Spleen (tissue), 11 donors: ENCODE results near the gene TICRR. TPM values are rescaled to one million over a fixed set of nuclear protein-coding genes. Genes with fewer than 3 reads are reported as not detected.

Source experiments
- DNase-seq: peaks from one replicate; pipeline ENCODE4 v3.0.0-alpha.2; 2020
- H3K27ac ChIP-seq, 8 donors: fragments of 200-600 bp; sonication (generic) in 7 of 8; 1 replicate in 4 of 8; 2 replicates in 4 of 8; pipeline versions ENCODE4 v1.5.0 to v1.8.0; 2016 to 2021; ENCODE audit warnings: inconsistent platforms in 4 of 8, mild to moderate bottlenecking in 4 of 8, moderate library complexity in 1 of 8
- H3K27me3 ChIP-seq, 7 donors: fragments of 200-600 bp; sonication (generic) in 6 of 7; replicated peaks in 1 of 7; 1 replicate in 4 of 7; 2 replicates in 3 of 7; pipeline versions ENCODE4 v1.5.0 to v1.8.0; 2016 to 2021; ENCODE audit warnings: inconsistent platforms in 3 of 7, mild to moderate bottlenecking in 1 of 7
- H3K36me3 ChIP-seq, 6 donors: fragments of 200-600 bp; sonication (generic) in 5 of 6; 1 replicate in 4 of 6; 2 replicates in 2 of 6; pipeline versions ENCODE4 v1.5.0 to v1.8.0; 2016 to 2021; ENCODE audit warnings: inconsistent platforms in 2 of 6
- H3K4me1 ChIP-seq, 6 donors: fragments of 200-600 bp; sonication (generic) in 5 of 6; 1 replicate in 3 of 6; 2 replicates in 3 of 6; pipeline versions ENCODE4 v1.5.0 to v1.8.0; 2016 to 2021; ENCODE audit warnings: inconsistent platforms in 3 of 6
- H3K4me3 ChIP-seq, 8 donors: fragments of 200-600 bp; sonication (generic) in 7 of 8; 1 replicate in 4 of 8; 2 replicates in 4 of 8; pipeline versions ENCODE4 v1.5.0 to v1.8.0; 2016 to 2021; ENCODE audit warnings: inconsistent platforms in 4 of 8, mild to moderate bottlenecking in 4 of 8, moderate library complexity in 2 of 8
- H3K9me3 ChIP-seq, 8 donors: fragments of 200-600 bp; sonication (generic) in 7 of 8; 1 replicate in 4 of 8; 2 replicates in 4 of 8; pipeline versions ENCODE4 v1.5.0 to v1.8.0; 2016 to 2021; ENCODE audit warnings: inconsistent platforms in 4 of 8
- POLR2A ChIP-seq, 3 donors: fragments of 450-650 bp; IDR thresholded peaks; one replicate each; pipeline ENCODE4 v1.5.1; 2017; ENCODE audit warnings: antibody characterized with exemption in 3 of 3, mild to moderate bottlenecking in 1 of 3
- POLR2AphosphoS5 ChIP-seq, 3 donors: sonication (generic); formaldehyde crosslinking; IDR thresholded peaks; one replicate each; pipeline ENCODE4 v1.5.1; 2017; ENCODE audit warnings: antibody characterized with exemption in 3 of 3
- WGBS, 5 donors: extraction: QIAGEN DNeasy Blood & Tissue Kit in 3 of 5; methylation state at CpG; one replicate each; pipeline versions ENCODE4 v1.1.5 to v1.1.7; 2013 to 2018; 5-methylcytosine and 5-hydroxymethylcytosine counted together
- intact Hi-C: fragments of 100-400 bp; cut with DNase I; formaldehyde crosslinking; loops from one replicate; pipeline ENCODE4 v1.15.0; 2023; ENCODE audit warnings: low total_unique reads
- polyA plus RNA-seq, 3 donors: library from polyadenylated mRNA; stranded (reverse); fragments of 200-250 nt; gene quantifications; one replicate each; pipeline ENCODE4 v1.2.1, GENCODE V29; 2013
- total RNA-seq, 7 donors: library from RNA; depleted of rRNA in 3 of 7; stranded (reverse); fragments of >200 nt in 3 of 7; fragmentation: NEBNext Ultra II Directional in 4 of 7; extraction: Animal tissue kit (Norgen Biotek cat#: 25700) in 4 of 7; gene quantifications; one replicate each; pipeline versions ENCODE4 v1.1.0 to v1.2.1, GENCODE V29; 2016 to 2021
- TF ChIP-seq, protein P1 (sequence below), 11 experiments: fragments of 200-600 bp in 7 of 11; fragments of 450-650 bp in 4 of 11; sonication (generic) in 4 of 11; IDR thresholded peaks in 8 of 11; conservative IDR thresholded peaks in 3 of 11; 1 replicate in 7 of 11; 2 replicates in 4 of 11; pipeline versions ENCODE4 v1.4.0 to v1.8.0; 2016 to 2021; ENCODE audit warnings: antibody characterized with exemption in 11 of 11, inconsistent platforms in 4 of 11, mild to moderate bottlenecking in 1 of 11
- donor health status: healthy with polysubstance abuse.
- donor health status: DM: no; HTN: no; CAD: no; lungs with moderate emphysema.
- donor health status: DM: no; HTN: no; CAD: no.
- donor health status: Bipolar disorder and iron deficiency.
- donor health status: healthy.
- donor health status: DM: no; HTN: no; CAD: no.
- donor health status: DM: yes; HTN: yes; CAD: no.

TICRR gene
- total and polyA plus RNA-seq, 10 donors: 0.22 to 3.0 (median 1.00) TPM

DNA sequence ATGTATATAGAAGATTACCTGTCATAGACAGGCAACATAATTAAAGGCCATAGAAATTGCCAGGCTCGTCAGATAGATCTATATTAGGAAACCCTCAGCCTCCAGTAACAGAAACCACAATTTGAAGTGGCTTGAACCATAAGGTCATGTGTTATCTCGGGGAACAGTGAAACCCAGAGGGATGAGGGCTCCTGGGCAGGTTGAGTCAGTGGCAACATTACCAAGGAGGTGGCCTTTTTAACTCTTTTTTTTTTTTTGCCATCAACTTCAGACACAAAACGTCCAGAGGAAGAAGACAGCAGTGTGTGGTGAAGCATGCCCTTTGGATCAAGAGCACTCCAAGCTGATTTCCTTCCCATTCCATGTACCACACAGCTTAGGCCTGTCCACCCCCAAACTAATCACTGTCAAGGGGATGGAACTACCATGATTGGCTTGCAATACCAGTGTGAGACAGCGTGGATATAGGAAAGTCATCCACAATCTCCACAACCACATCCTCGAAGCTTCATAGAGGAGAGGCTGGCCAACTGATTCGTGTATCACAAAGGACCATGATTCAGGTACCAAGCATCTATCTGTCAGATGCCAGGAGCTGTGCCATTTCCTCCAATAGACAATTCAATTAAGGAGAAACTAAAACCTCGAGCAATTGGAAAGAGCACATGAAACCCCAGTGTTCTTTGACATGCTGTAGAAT, 81.0 kb downstream of the TICRR start:
- intact Hi-C loops: no loop called here
- H3K4me1 ChIP-seq: peaks cover 5 to 17% (median 15%) of the 10 kb centered on the region in 6 donors
- no peak for DNase-seq
- no peaks in the 10 kb centered on the region for H3K9me3 ChIP-seq
- H3K36me3 ChIP-seq: no peaks in the 10 kb centered on the region
- H3K27ac ChIP-seq: no peak overlapping the region
- H3K27me3 ChIP-seq: peaks cover 0 to 64% (median 16%) of the 10 kb centered on the region in 7 donors
- 57 to 64% (median 63%) methylated on average over 7 of the region's 7 CpGs for WGBS, 5 donors
- TF ChIP-seq, protein P1, sequence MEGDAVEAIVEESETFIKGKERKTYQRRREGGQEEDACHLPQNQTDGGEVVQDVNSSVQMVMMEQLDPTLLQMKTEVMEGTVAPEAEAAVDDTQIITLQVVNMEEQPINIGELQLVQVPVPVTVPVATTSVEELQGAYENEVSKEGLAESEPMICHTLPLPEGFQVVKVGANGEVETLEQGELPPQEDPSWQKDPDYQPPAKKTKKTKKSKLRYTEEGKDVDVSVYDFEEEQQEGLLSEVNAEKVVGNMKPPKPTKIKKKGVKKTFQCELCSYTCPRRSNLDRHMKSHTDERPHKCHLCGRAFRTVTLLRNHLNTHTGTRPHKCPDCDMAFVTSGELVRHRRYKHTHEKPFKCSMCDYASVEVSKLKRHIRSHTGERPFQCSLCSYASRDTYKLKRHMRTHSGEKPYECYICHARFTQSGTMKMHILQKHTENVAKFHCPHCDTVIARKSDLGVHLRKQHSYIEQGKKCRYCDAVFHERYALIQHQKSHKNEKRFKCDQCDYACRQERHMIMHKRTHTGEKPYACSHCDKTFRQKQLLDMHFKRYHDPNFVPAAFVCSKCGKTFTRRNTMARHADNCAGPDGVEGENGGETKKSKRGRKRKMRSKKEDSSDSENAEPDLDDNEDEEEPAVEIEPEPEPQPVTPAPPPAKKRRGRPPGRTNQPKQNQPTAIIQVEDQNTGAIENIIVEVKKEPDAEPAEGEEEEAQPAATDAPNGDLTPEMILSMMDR (IDR thresholded peaks at IDR 0.05 in 8 of 11, conservative IDR thresholded peaks at IDR 0.05 in 3 of 11): no peak
- TF ChIP-seq POLR2A (IDR thresholded peaks at IDR 0.05) (no peak), POLR2AphosphoS5 (IDR thresholded peaks at IDR 0.05) (no peak)
- H3K4me3 ChIP-seq: no peak overlapping the region

DNA sequence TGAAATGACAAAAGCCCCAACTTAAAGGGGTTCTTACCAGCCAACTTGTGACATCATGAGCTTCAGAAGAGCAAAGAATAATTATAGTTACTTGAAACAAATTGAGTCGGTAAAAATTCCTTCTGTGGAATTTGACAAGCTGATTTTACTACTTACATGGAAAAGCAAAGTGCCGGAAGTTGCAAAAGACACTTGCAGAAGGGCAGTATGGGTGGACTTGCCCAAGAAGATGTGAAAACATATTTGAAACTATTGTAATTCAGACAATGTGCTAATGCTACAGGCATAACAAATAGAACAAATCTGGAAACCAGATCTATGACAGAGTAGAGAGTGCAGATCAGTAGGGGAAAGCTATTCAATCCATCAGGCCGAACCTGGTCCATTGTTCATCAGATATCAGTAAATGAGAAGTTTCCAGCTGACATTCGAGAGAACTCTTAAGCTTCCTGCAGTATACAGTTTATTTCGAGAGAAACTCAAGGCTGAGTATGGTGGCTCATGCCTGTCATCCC, 82.5 kb downstream of the TICRR start:
- intact Hi-C loops: no loop called here
- Histone ChIP-seq H3K27ac (no peak overlapping the region), H3K9me3 (no peaks in the 10 kb centered on the region), H3K36me3 (no peaks in the 10 kb centered on the region), H3K4me3 (no peak overlapping the region), H3K27me3 (peaks cover 0 to 57% (median 16%) of the 10 kb centered on the region in 7 donors), H3K4me1 (peaks cover 5 to 17% (median 15%) of the 10 kb centered on the region in 6 donors)
- DNase-seq: no peak
- 82 to 93% (median 84%) methylated on average over 5 of the region's 5 CpGs for WGBS, 5 donors
- TF ChIP-seq POLR2AphosphoS5 (IDR thresholded peaks at IDR 0.05) (no peak), POLR2A (IDR thresholded peaks at IDR 0.05) (no peak)
- TF ChIP-seq, protein P1 (IDR thresholded peaks at IDR 0.05 in 8 of 11, conservative IDR thresholded peaks at IDR 0.05 in 3 of 11): no peak

DNA sequence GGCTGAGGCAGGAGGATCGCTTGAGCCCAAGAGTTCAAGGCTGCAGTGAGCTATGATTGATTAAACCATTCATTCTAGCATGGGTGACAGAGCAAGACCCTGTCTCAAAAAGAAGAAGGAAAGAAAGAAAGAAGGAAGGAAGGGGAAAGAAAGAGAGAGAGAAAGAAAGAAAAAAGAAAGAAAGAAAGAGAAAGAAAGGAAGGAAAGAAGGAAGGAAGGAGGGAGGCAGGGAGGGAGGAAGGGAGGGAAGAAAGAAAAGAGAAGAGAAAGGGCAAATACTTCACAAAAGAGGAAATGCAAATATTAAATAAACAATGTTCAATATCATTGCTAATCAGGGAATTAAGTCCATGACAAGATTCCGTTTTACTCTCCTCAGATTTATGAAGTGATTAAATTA, 84.0 kb downstream of the TICRR start:
- no peak for TF ChIP-seq POLR2A (IDR thresholded peaks at IDR 0.05)
- no peak for TF ChIP-seq POLR2AphosphoS5 (IDR thresholded peaks at IDR 0.05)
- TF ChIP-seq, protein P1 (IDR thresholded peaks at IDR 0.05 in 8 of 11, conservative IDR thresholded peaks at IDR 0.05 in 3 of 11): no peak
- Histone ChIP-seq H3K4me1 (peaks cover 5 to 16% (median 14%) of the 10 kb centered on the region in 6 donors), H3K36me3 (no peaks in the 10 kb centered on the region), H3K27ac (no peak overlapping the region), H3K27me3 (peaks cover 0 to 47% (median 16%) of the 10 kb centered on the region in 7 donors), H3K9me3 (no peaks in the 10 kb centered on the region), H3K4me3 (no peak overlapping the region)
- 84 to 96% (median 92%) methylated on average over 2 of the region's 2 CpGs for WGBS, 5 donors
- no peak for DNase-seq
- intact Hi-C loops: no loop called here

DNA sequence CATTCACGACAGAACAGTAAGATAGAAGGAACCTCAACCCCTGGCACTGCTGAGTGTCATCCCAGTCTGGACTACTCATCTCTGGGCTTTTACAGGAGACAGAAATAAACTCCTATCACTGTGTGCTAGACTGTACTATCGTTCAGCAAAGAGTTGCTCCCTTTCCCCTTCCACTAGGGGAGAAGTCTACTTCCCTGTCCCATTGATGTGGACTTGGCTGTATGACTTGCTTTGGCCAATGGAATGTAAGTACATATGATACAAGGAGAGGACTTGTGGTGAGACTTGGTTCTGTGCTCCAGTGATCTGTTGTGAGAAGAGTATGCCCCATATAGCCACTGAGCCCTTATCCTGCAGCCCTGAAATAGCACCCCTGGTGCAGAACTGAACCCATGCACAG, 85.3 kb downstream of the TICRR start:
- intact Hi-C loops: no loop called here
- Histone ChIP-seq H3K27me3 (peaks cover 0 to 47% (median 3%) of the 10 kb centered on the region in 7 donors), H3K4me3 (no peak overlapping the region), H3K4me1 (peaks cover 0 to 14% (median 9%) of the 10 kb centered on the region in 6 donors), H3K9me3 (no peaks in the 10 kb centered on the region), H3K27ac (no peak overlapping the region), H3K36me3 (no peaks in the 10 kb centered on the region)
- no peak for DNase-seq
- 84 to 97% (median 89%) methylated on average over 2 of the region's 2 CpGs for WGBS, 5 donors
- TF ChIP-seq POLR2A (IDR thresholded peaks at IDR 0.05) (no peak), POLR2AphosphoS5 (IDR thresholded peaks at IDR 0.05) (no peak)
- TF ChIP-seq, protein P1 (IDR thresholded peaks at IDR 0.05 in 8 of 11, conservative IDR thresholded peaks at IDR 0.05 in 3 of 11): no peak
